Stomach (tissue), 9 donors: ENCODE results near the gene NAPB. TPM values are rescaled to one million over a fixed set of nuclear protein-coding genes. Genes with fewer than 3 reads are reported as not detected.
A peak's percentile ranks its signal among the peaks of the same experiment; 100 is the strongest.

Experiments used
- DNase-seq, 2 donors: peaks; one replicate each; pipeline versions ENCODE4 v3.0.0 to v3.0.0-alpha.2; 2013 to 2019
- H3K27ac ChIP-seq, 5 donors: fragments of 200-600 bp in 4 of 5; sonication (generic) in 4 of 5; one replicate each; pipeline ENCODE4 v1.5.1; 2013 to 2019; ENCODE audit warnings: mild to moderate bottlenecking in 1 of 5, moderate library complexity in 1 of 5
- H3K27me3 ChIP-seq, 3 donors: fragments of 200-600 bp; sonication (generic); one replicate each; pipeline ENCODE4 v1.5.1; 2017 to 2019; ENCODE audit warnings: mixed run types in 1 of 3
- H3K36me3 ChIP-seq, 4 donors: fragments of 200-600 bp; sonication (generic); 1 replicate in 3 of 4; 2 replicates in 1 of 4; pipeline ENCODE4 v1.5.1; 2016 to 2019
- H3K4me1 ChIP-seq, 4 donors: fragments of 200-600 bp; sonication (generic); one replicate each; pipeline ENCODE4 v1.5.1; 2016 to 2019
- H3K4me3 ChIP-seq, 4 donors: fragments of 200-600 bp; sonication (generic) in 3 of 4; one replicate each; pipeline ENCODE4 v1.5.1; 2016 to 2019; ENCODE audit warnings: mild to moderate bottlenecking in 1 of 4
- H3K9me3 ChIP-seq, 4 donors: fragments of 200-600 bp; sonication (generic); one replicate each; pipeline ENCODE4 v1.5.1; 2016 to 2019
- EP300 ChIP-seq: sonication (generic); formaldehyde crosslinking; IDR thresholded peaks from one replicate; pipeline ENCODE4 v1.6.1; 2017; ENCODE audit warnings: antibody characterized with exemption
- POLR2A ChIP-seq, 4 donors: fragments of 450-650 bp; IDR thresholded peaks; one replicate each; pipeline ENCODE4 v1.6.1; 2016; ENCODE audit warnings: antibody characterized with exemption in 4 of 4, control low read depth in 2 of 4, mild to moderate bottlenecking in 1 of 4, moderate library complexity in 1 of 4
- POLR2AphosphoS5 ChIP-seq, 3 donors: sonication (generic); formaldehyde crosslinking; IDR thresholded peaks; one replicate each; pipeline ENCODE4 v1.6.1; 2016; ENCODE audit warnings: antibody characterized with exemption in 3 of 3
- WGBS, 5 donors: extraction: QIAGEN DNeasy Blood & Tissue Kit in 3 of 5; methylation state at CpG; one replicate each; pipeline versions ENCODE4 v1.1.5 to v1.1.7; 2013 to 2018; 5-methylcytosine and 5-hydroxymethylcytosine counted together
- intact Hi-C: fragments of 100-400 bp; cut with DNase I; formaldehyde crosslinking; loops from one replicate; pipeline ENCODE4 v1.15.1; 2023; ENCODE audit warnings: low total_unique reads
- polyA plus RNA-seq, 3 donors: library from polyadenylated mRNA; stranded (reverse); fragments of 200-250 nt; gene quantifications; one replicate each; pipeline ENCODE4 v1.2.3, GENCODE V29; 2013
- total RNA-seq, 5 donors: library from RNA; depleted of rRNA; stranded (reverse); fragments of >200 nt; gene quantifications; one replicate each; pipeline versions ENCODE4 v1.1.0 to v1.2.3, GENCODE V29; 2014 to 2016
- TF ChIP-seq, protein P1 (sequence below), 7 experiments: fragments of 450-650 bp in 4 of 7; fragments of 200-600 bp in 3 of 7; sonication (generic) in 3 of 7; IDR thresholded peaks; one replicate each; pipeline ENCODE4 v1.5.1; 2016 to 2019; ENCODE audit warnings: antibody characterized with exemption in 7 of 7, control low read depth in 2 of 7, mild to moderate bottlenecking in 1 of 7
- donor health status: healthy with polysubstance abuse.
- donor health status: Bipolar disorder and iron deficiency.
- donor health status: healthy.

NAPB gene
- total and polyA plus RNA-seq, 8 donors: 0.58 to 33.5 (median 5.8) TPM

DNA sequence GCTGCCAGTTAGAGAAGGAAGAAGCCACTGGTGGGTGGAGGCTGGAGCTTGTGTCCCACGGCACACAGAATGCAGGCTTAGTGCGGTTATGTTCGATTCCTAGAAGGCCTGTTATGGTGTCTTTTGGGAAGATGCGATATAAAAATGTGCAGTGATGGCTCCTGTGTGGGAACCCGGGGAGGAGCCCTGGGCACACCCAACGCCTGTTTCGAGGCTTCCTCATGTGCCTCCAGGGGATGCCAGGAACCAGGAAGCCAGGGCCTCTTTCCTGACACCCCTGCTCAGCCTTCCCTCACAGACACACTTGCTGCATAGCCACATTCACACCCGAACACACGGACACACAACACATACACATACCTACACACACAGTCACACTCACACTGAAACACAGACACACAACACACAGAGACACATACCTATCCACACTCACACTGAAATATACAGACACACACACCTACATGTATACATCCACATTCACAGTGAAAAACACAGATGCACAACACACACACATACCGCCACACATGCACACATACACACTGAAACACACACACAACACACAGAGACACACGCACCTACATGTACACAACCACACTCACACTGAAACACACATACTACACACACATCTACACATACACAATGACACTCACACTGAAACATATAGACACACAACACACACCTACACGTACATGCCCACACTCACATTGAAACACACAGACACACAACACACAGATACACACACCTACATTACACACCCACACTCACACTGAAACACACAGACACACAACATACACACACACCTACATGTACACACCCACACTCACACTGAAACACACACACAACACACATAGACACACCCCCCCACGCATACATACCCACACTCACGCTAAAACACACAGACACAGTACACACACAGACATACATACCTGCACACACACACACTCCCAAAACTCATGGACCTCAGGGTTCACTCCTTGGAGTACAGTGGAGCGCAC lies 32.6 kb upstream of the NAPB start:
- no peak for TF ChIP-seq POLR2AphosphoS5 (IDR thresholded peaks at IDR 0.05)
- TF ChIP-seq POLR2A (IDR thresholded peaks at IDR 0.05): no peak
- TF ChIP-seq, protein P1, sequence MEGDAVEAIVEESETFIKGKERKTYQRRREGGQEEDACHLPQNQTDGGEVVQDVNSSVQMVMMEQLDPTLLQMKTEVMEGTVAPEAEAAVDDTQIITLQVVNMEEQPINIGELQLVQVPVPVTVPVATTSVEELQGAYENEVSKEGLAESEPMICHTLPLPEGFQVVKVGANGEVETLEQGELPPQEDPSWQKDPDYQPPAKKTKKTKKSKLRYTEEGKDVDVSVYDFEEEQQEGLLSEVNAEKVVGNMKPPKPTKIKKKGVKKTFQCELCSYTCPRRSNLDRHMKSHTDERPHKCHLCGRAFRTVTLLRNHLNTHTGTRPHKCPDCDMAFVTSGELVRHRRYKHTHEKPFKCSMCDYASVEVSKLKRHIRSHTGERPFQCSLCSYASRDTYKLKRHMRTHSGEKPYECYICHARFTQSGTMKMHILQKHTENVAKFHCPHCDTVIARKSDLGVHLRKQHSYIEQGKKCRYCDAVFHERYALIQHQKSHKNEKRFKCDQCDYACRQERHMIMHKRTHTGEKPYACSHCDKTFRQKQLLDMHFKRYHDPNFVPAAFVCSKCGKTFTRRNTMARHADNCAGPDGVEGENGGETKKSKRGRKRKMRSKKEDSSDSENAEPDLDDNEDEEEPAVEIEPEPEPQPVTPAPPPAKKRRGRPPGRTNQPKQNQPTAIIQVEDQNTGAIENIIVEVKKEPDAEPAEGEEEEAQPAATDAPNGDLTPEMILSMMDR (IDR thresholded peaks at IDR 0.05): no peak
- no peak for TF ChIP-seq EP300
- WGBS, 5 donors: 86 to 91% (median 89%) methylated on average over 14 to 15 of the region's 15 CpGs
- Histone ChIP-seq H3K4me3 (no peak overlapping the region), H3K36me3 (no peaks in the 10 kb centered on the region), H3K9me3 (no peaks in the 10 kb centered on the region), H3K27me3 (peaks cover 0 to 30% (median 0%) of the 10 kb centered on the region in 3 donors), H3K4me1 (no peaks in the 10 kb centered on the region), H3K27ac (no peak overlapping the region)
- DNase-seq: no peak
- intact Hi-C loops: no loop called here

DNA sequence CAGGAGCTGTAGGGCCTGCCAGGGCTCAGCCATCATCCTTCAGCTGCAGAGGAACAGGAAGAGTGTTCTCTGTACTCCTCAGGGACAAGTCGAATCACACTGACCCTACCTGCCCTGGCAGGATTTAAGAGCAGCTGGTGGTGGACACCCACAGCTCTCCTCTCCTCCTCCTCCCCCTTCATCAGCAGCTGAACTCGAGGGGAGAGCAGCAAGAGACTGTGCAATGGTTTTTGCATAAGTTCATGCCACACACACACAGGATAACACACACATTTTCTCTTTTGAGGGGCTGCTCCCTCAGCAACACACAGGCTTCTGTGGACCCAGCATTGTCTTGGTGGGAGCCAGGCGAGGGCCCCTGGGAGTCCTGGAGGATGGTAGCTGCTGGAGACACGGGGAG lies 31.5 kb upstream of the NAPB start, which contains the start of gene CST11:
CST11 (minus strand) TSS at position 101 of the 400 bp plus-strand sequence; CDS start at position 36, 65 bp downstream.
- Histone ChIP-seq H3K9me3 (no peaks in the 10 kb centered on the region), H3K4me3 (no peak within 1 kb of the TSS), H3K27me3 (peaks cover 0 to 30% (median 0%) of the 10 kb centered on the region in 3 donors), H3K36me3 (no peaks in the 10 kb centered on the region), H3K4me1 (no peaks in the 10 kb centered on the region), H3K27ac (peak within 1 kb of the TSS in 1 of 5 donors; percentile 61)
- intact Hi-C loops: no loop called here
- DNase-seq: no peak
- WGBS, 5 donors: 33 to 63% (median 54%) methylated on average over 4 of the region's 4 CpGs
- TF ChIP-seq POLR2AphosphoS5 (IDR thresholded peaks at IDR 0.05) (no peak), POLR2A (IDR thresholded peaks at IDR 0.05) (no peak), EP300 (no peak)
- TF ChIP-seq, protein P1 (IDR thresholded peaks at IDR 0.05): no peak

- Histone ChIP-seq H3K9me3 (no peaks in the 10 kb centered on the region), H3K27ac (peak overlapping the region in 1 of 5 donors; percentile 61), H3K4me3 (no peak overlapping the region), H3K36me3 (no peaks in the 10 kb centered on the region), H3K27me3 (peaks cover 0 to 30% (median 0%) of the 10 kb centered on the region in 3 donors), H3K4me1 (no peaks in the 10 kb centered on the region)
- intact Hi-C loops: no loop called here
- TF ChIP-seq, protein P1 (IDR thresholded peaks at IDR 0.05): no peak
- TF ChIP-seq POLR2AphosphoS5 (IDR thresholded peaks at IDR 0.05): peak in 1 of 3 donors; percentile 74
- WGBS, 5 donors: 74 to 83% (median 79%) methylated on average over 11 of the region's 11 CpGs
- DNase-seq: no peak
These were observed 30.7 kb upstream of the NAPB start for GRCh38 chr20:23451956-23452487.

GRCh38 chr20:23450877-23451276 lies 29.6 kb upstream of the NAPB start:
- intact Hi-C loops: no loop called here
- TF ChIP-seq, protein P1 (IDR thresholded peaks at IDR 0.05): no peak
- TF ChIP-seq EP300 (no peak), POLR2AphosphoS5 (IDR thresholded peaks at IDR 0.05) (no peak), POLR2A (IDR thresholded peaks at IDR 0.05) (no peak)
- no peak for DNase-seq
- H3K4me3 ChIP-seq: no peak overlapping the region
- no peak overlapping the region for H3K27ac ChIP-seq
- WGBS, 5 donors: 86 to 96% (median 89%) methylated on average over 1 of the region's 1 CpG
- H3K4me1 ChIP-seq: no peaks in the 10 kb centered on the region
- H3K9me3 ChIP-seq: no peaks in the 10 kb centered on the region
- H3K27me3 ChIP-seq: peaks cover 0 to 30% (median 0%) of the 10 kb centered on the region in 3 donors
- no peaks in the 10 kb centered on the region for H3K36me3 ChIP-seq
